CD1c-positive myeloid dendritic cell (primary cell): ENCODE data around the gene PARP14.
"Not testable (repeated sequence)": the region's sequence is repeated elsewhere in the genome, so short reads cannot be mapped to it uniquely, and the experiment has no call there.

Experiments
- DNase-seq: peaks from one replicate; pipeline ENCODE4 v3.0.0-alpha.2; 2016; ENCODE audit errors: extremely low spot score

Gene PARP14

GRCh38 chr3:122725106-122725505, 44.5 kb downstream of the PARP14 start:
- no peak for DNase-seq

- peak; percentile 15 for DNase-seq
Observed at GRCh38 chr3:122727294-122727693, 46.7 kb downstream of the PARP14 start.

- no peak for DNase-seq
Observed at GRCh38 chr3:122727766-122728165, 47.1 kb downstream of the PARP14 start.

- no peak for DNase-seq
Observed at GRCh38 chr3:122728186-122728585, 47.5 kb downstream of the PARP14 start.

GRCh38 chr3:122728756-122729514, 48.3 kb downstream of the PARP14 start:
- no peak for DNase-seq

GRCh38 chr3:122730240-122730639, 49.6 kb downstream of the PARP14 start:
- no peak for DNase-seq

- DNase-seq = not testable (repeated sequence)
Observed at GRCh38 chr3:122732682-122733525, 52.3 kb downstream of the PARP14 start.

- DNase-seq = no peak
Observed at GRCh38 chr3:122739172-122739571, 58.5 kb downstream of the PARP14 start.

GRCh38 chr3:122742234-122742633, 61.6 kb downstream of the PARP14 start:
- DNase-seq = no peak

- DNase-seq = no peak
Observed at GRCh38 chr3:122743581-122744120, 63.0 kb downstream of the PARP14 start.

- no peak for DNase-seq
Observed at GRCh38 chr3:122745369-122746021, 64.9 kb downstream of the PARP14 start.

GRCh38 chr3:122747295-122747694, 66.7 kb downstream of the PARP14 start:
- not testable (repeated sequence) for DNase-seq

- DNase-seq = no peak
Observed at GRCh38 chr3:122748347-122748746, 67.7 kb downstream of the PARP14 start.

- peak; percentile 75 for DNase-seq
Observed at GRCh38 chr3:122754929-122755328, 74.3 kb downstream of the PARP14 start.

- DNase-seq = no peak
Observed at GRCh38 chr3:122755491-122755890, 74.9 kb downstream of the PARP14 start.

GRCh38 chr3:122758877-122759560, 78.4 kb downstream of the PARP14 start:
- peak; percentile 78 for DNase-seq

- no peak for DNase-seq
Observed at GRCh38 chr3:122760453-122761271, 80.0 kb downstream of the PARP14 start.

GRCh38 chr3:122766430-122766829, 85.8 kb downstream of the PARP14 start:
- DNase-seq = no peak

- peak; percentile 89 for DNase-seq
Observed at GRCh38 chr3:122767540-122768372, 87.1 kb downstream of the PARP14 start.
